ENCODE measurements around the gene NACC2. TPM values are rescaled to one million over a fixed set of nuclear protein-coding genes. Genes with fewer than 3 reads are reported as not detected.

The NACC2 gene
- total RNA-seq, 2 experiments from 2014 or later, result 4.2 to 5.2 TPM

GRCh38 chr9:136136127-136136925 is 41.2 kb upstream of the NACC2 start:
- Mint-ChIP-seq H3K4me3 (no peak overlapping the region), H3K27ac (no peak overlapping the region), H3K4me1 (peaks cover 3% of the 10 kb centered on the region), H3K9me3 (ENCODE audit: low read depth) (no peaks in the 10 kb centered on the region), H3K27me3 (peaks cover 19% of the 10 kb centered on the region), H3K36me3 (ENCODE audit: low read depth) (no peaks in the 10 kb centered on the region)
- ChIA-PET POLR2A (no interaction called here), CTCF (no interaction called here)
- no peak for ATAC-seq
- DNase-seq, result no peak
- intact Hi-C loops (cut with DNase I, micrococcal nuclease), result no loop called here

- no peaks in the 10 kb centered on the region for H3K9me3 Mint-ChIP-seq (ENCODE audit: low read depth)
- intact Hi-C loops (cut with DNase I, micrococcal nuclease), result no loop called here
- peaks cover 24% of the 10 kb centered on the region for H3K27me3 Mint-ChIP-seq
- ChIA-PET CTCF (no interaction called here), POLR2A (no interaction called here)
- no peak for DNase-seq
- no peak overlapping the region for H3K27ac Mint-ChIP-seq
- H3K4me3 Mint-ChIP-seq, result no peak overlapping the region
- ATAC-seq, result no peak
- no peaks in the 10 kb centered on the region for H3K36me3 Mint-ChIP-seq (ENCODE audit: low read depth)
- H3K4me1 Mint-ChIP-seq, result peaks cover 3% of the 10 kb centered on the region
Measured at GRCh38 chr9:136135326-136136126, 40.4 kb upstream of the NACC2 start.

GRCh38 chr9:136133959-136134484 is 38.9 kb upstream of the NACC2 start:
- Mint-ChIP-seq H3K4me3 (no peak overlapping the region), H3K4me1 (peaks cover 3% of the 10 kb centered on the region), H3K36me3 (ENCODE audit: low read depth) (no peaks in the 10 kb centered on the region), H3K27ac (no peak overlapping the region), H3K27me3 (peaks cover 26% of the 10 kb centered on the region), H3K9me3 (ENCODE audit: low read depth) (no peaks in the 10 kb centered on the region)
- intact Hi-C loops (cut with DNase I, micrococcal nuclease), result no loop called here
- ATAC-seq (no peak), DNase-seq (no peak)
- ChIA-PET POLR2A (no interaction called here), CTCF (no interaction called here)

- Mint-ChIP-seq H3K9me3 (ENCODE audit: low read depth) (no peaks in the 10 kb centered on the region), H3K27me3 (peaks cover 24% of the 10 kb centered on the region), H3K27ac (no peak overlapping the region), H3K36me3 (ENCODE audit: low read depth) (no peaks in the 10 kb centered on the region), H3K4me1 (peaks cover 3% of the 10 kb centered on the region), H3K4me3 (no peak overlapping the region)
- intact Hi-C loops (cut with DNase I, micrococcal nuclease), result no loop called here
- ATAC-seq (peak; percentile 83), DNase-seq (peak; percentile 57)
- ChIA-PET POLR2A (no interaction called here), CTCF (no interaction called here)
Measured at GRCh38 chr9:136133191-136133958, 38.3 kb upstream of the NACC2 start.

GRCh38 chr9:136132512-136133050 is 37.5 kb upstream of the NACC2 start:
- no peak overlapping the region for H3K27ac Mint-ChIP-seq
- H3K36me3 Mint-ChIP-seq (ENCODE audit: low read depth), result no peaks in the 10 kb centered on the region
- DNase-seq (no peak), ATAC-seq (peak; percentile 23)
- ChIA-PET CTCF (no interaction called here), POLR2A (no interaction called here)
- H3K27me3 Mint-ChIP-seq, result peaks cover 25% of the 10 kb centered on the region
- H3K4me1 Mint-ChIP-seq, result peaks cover 3% of the 10 kb centered on the region
- H3K9me3 Mint-ChIP-seq (ENCODE audit: low read depth), result no peaks in the 10 kb centered on the region
- H3K4me3 Mint-ChIP-seq, result no peak overlapping the region
- intact Hi-C loops (cut with DNase I, micrococcal nuclease), result no loop called here

- POLR2A ChIA-PET, result no interaction called here
- Mint-ChIP-seq H3K27ac (no peak overlapping the region), H3K4me1 (peaks cover 3% of the 10 kb centered on the region), H3K4me3 (no peak overlapping the region), H3K36me3 (ENCODE audit: low read depth) (no peaks in the 10 kb centered on the region), H3K9me3 (ENCODE audit: low read depth) (no peaks in the 10 kb centered on the region), H3K27me3 (peaks cover 26% of the 10 kb centered on the region)
- ATAC-seq (no peak), DNase-seq (no peak)
- CTCF ChIA-PET, result no interaction called here
- intact Hi-C loops (cut with DNase I, micrococcal nuclease), result no loop called here
Measured at GRCh38 chr9:136131629-136132511, 36.8 kb upstream of the NACC2 start.

- ATAC-seq (no peak), DNase-seq (no peak)
- no peak overlapping the region for H3K4me3 Mint-ChIP-seq
- intact Hi-C loops (cut with DNase I, micrococcal nuclease), result loop anchor here in 1 of 2 experiments (10.0 kb wide), 1 partner anchor 334 kb away; no protein-coding TSS in a partner anchor
- CTCF ChIA-PET, result no interaction called here
- POLR2A ChIA-PET, result no interaction called here
- H3K27ac Mint-ChIP-seq, result no peak overlapping the region
- H3K9me3 Mint-ChIP-seq (ENCODE audit: low read depth), result no peaks in the 10 kb centered on the region
- peaks cover 29% of the 10 kb centered on the region for H3K27me3 Mint-ChIP-seq
- H3K4me1 Mint-ChIP-seq, result peaks cover 3% of the 10 kb centered on the region
- no peaks in the 10 kb centered on the region for H3K36me3 Mint-ChIP-seq (ENCODE audit: low read depth)
Measured at GRCh38 chr9:136129176-136129575, 34.1 kb upstream of the NACC2 start.

- Mint-ChIP-seq H3K9me3 (ENCODE audit: low read depth) (no peaks in the 10 kb centered on the region), H3K4me1 (peaks cover under 1% of the 10 kb centered on the region), H3K27ac (no peak overlapping the region), H3K36me3 (ENCODE audit: low read depth) (no peaks in the 10 kb centered on the region), H3K4me3 (no peak overlapping the region), H3K27me3 (peaks cover 22% of the 10 kb centered on the region)
- CTCF ChIA-PET, result no interaction called here
- DNase-seq (no peak), ATAC-seq (no peak)
- POLR2A ChIA-PET, result no interaction called here
- intact Hi-C loops (cut with DNase I, micrococcal nuclease), result loop anchor here in 1 of 2 experiments (10.0 kb wide), 1 partner anchor 334 kb away; no protein-coding TSS in a partner anchor
Measured at GRCh38 chr9:136128436-136128835, 33.3 kb upstream of the NACC2 start.

- no peaks in the 10 kb centered on the region for H3K4me1 Mint-ChIP-seq
- H3K4me3 Mint-ChIP-seq, result no peak overlapping the region
- CTCF ChIA-PET, result no interaction called here
- H3K36me3 Mint-ChIP-seq (ENCODE audit: low read depth), result no peaks in the 10 kb centered on the region
- H3K9me3 Mint-ChIP-seq (ENCODE audit: low read depth), result no peaks in the 10 kb centered on the region
- POLR2A ChIA-PET, result no interaction called here
- H3K27me3 Mint-ChIP-seq, result peaks cover 20% of the 10 kb centered on the region
- intact Hi-C loops (cut with DNase I, micrococcal nuclease), result loop anchor here in 1 of 2 experiments (10.0 kb wide), 1 partner anchor 333 kb away; no protein-coding TSS in a partner anchor
- no peak overlapping the region for H3K27ac Mint-ChIP-seq
- ATAC-seq (no peak), DNase-seq (no peak)
Measured at GRCh38 chr9:136127313-136127712, 32.2 kb upstream of the NACC2 start.

GRCh38 chr9:136124976-136125692 is 30.0 kb upstream of the NACC2 start:
- Mint-ChIP-seq H3K4me1 (no peaks in the 10 kb centered on the region), H3K27me3 (peaks cover 9% of the 10 kb centered on the region), H3K4me3 (no peak overlapping the region), H3K9me3 (ENCODE audit: low read depth) (no peaks in the 10 kb centered on the region), H3K36me3 (ENCODE audit: low read depth) (no peaks in the 10 kb centered on the region), H3K27ac (no peak overlapping the region)
- intact Hi-C loops (cut with DNase I, micrococcal nuclease), result loop anchor here in 1 of 2 experiments (5.0 to 10.0 kb wide), 2 partner anchors 330 to 523 kb away; no protein-coding TSS in a partner anchor
- POLR2A ChIA-PET, result no interaction called here
- ATAC-seq, result no peak
- DNase-seq, result no peak
- CTCF ChIA-PET, result no interaction called here

All from activated CD4-positive, alpha-beta T cell treated with anti-CD3 and anti-CD28 coated beads for 36 hours (primary cell).